Measurements from ENCODE around the gene MED12. TPM values are rescaled to one million over a fixed set of nuclear protein-coding genes. Genes with fewer than 3 reads are reported as not detected.

MED12 gene
- 32.7 and 35.2 TPM in 2 replicates for total RNA-seq (2014; rRNA removed; shearing (Covaris generic); ENCODE audit: low replicate concordance)

GRCh38 chrX:71118032-71118984 is at the start of gene MED12:
Gene MED12 (plus strand): TSS chrX:71118596. CDS start chrX:71118755, 159 bp downstream.
- no peaks in the 10 kb centered on the region for H4K20me1 ChIP-seq (ENCODE audit: insufficient read depth, low read depth, low read length)
- peak within 1 kb of the TSS; percentile 77 for H3K4me3 ChIP-seq (ENCODE audit: low read length)
- H3K4me1 ChIP-seq (ENCODE audit: low read length) = peaks cover 12% of the 10 kb centered on the region
- no peaks in the 10 kb centered on the region for H3K27me3 ChIP-seq (ENCODE audit: low read length)
- no peaks in the 10 kb centered on the region for H3K9me3 ChIP-seq (ENCODE audit: low read length)
- DNase-seq = peak; percentile 89
- H3K9me2 ChIP-seq (replicated peaks; ENCODE audit: insufficient read depth, low read length) = no peaks in the 10 kb centered on the region
- peak within 1 kb of the TSS; percentile 64 for H3K27ac ChIP-seq (ENCODE audit: low read length)
- peaks cover 10% of the 10 kb centered on the region for H3K79me2 ChIP-seq (ENCODE audit: low read length)
- no peaks in the 10 kb centered on the region for H3K36me3 ChIP-seq (ENCODE audit: insufficient read depth, low read length)
- H3K4me2 ChIP-seq (ENCODE audit: low read depth, low read length, poor library complexity, severe bottlenecking) = peak within 1 kb of the TSS; percentile 85
- 0 out of 2 replicates have a peak within 1 kb of the TSS, but pooled peaks have one; percentile 81 for H2AFZ ChIP-seq (ENCODE audit: low read length)
- peak within 1 kb of the TSS; percentile 92 for H3K9ac ChIP-seq (ENCODE audit: low read length)

- Histone ChIP-seq H3K9me3 (ENCODE audit: low read length) (no peaks in the 10 kb centered on the region), H4K20me1 (ENCODE audit: insufficient read depth, low read depth, low read length) (no peaks in the 10 kb centered on the region), H3K4me3 (ENCODE audit: low read length) (no peak overlapping the region), H3K9me2 (replicated peaks; ENCODE audit: insufficient read depth, low read length) (no peaks in the 10 kb centered on the region), H3K27ac (ENCODE audit: low read length) (no peak overlapping the region), H2AFZ (ENCODE audit: low read length) (no peak overlapping the region), H3K9ac (ENCODE audit: low read length) (no peak overlapping the region), H3K36me3 (ENCODE audit: insufficient read depth, low read length) (no peaks in the 10 kb centered on the region), H3K79me2 (ENCODE audit: low read length) (peaks cover 22% of the 10 kb centered on the region), H3K4me1 (ENCODE audit: low read length) (peaks cover 7% of the 10 kb centered on the region), H3K4me2 (ENCODE audit: low read depth, low read length, poor library complexity, severe bottlenecking) (no peak overlapping the region), H3K27me3 (ENCODE audit: low read length) (no peaks in the 10 kb centered on the region)
- DNase-seq = no peak
Observed at GRCh38 chrX:71070531-71070930, 47.9 kb upstream of the MED12 start.

GRCh38 chrX:71081330-71082123 is 36.9 kb upstream of the MED12 start:
- H3K4me1 ChIP-seq (ENCODE audit: low read length) = no peaks in the 10 kb centered on the region
- no peak overlapping the region for H2AFZ ChIP-seq (ENCODE audit: low read length)
- no peak overlapping the region for H3K9ac ChIP-seq (ENCODE audit: low read length)
- no peak for DNase-seq
- no peaks in the 10 kb centered on the region for H3K27me3 ChIP-seq (ENCODE audit: low read length)
- H4K20me1 ChIP-seq (ENCODE audit: insufficient read depth, low read depth, low read length) = no peaks in the 10 kb centered on the region
- H3K9me2 ChIP-seq (replicated peaks; ENCODE audit: insufficient read depth, low read length) = no peaks in the 10 kb centered on the region
- H3K9me3 ChIP-seq (ENCODE audit: low read length) = no peaks in the 10 kb centered on the region
- no peaks in the 10 kb centered on the region for H3K36me3 ChIP-seq (ENCODE audit: insufficient read depth, low read length)
- no peak overlapping the region for H3K4me3 ChIP-seq (ENCODE audit: low read length)
- no peak overlapping the region for H3K4me2 ChIP-seq (ENCODE audit: low read depth, low read length, poor library complexity, severe bottlenecking)
- no peak overlapping the region for H3K27ac ChIP-seq (ENCODE audit: low read length)
- H3K79me2 ChIP-seq (ENCODE audit: low read length) = no peaks in the 10 kb centered on the region

- Histone ChIP-seq H3K36me3 (ENCODE audit: insufficient read depth, low read length) (no peaks in the 10 kb centered on the region), H3K4me2 (ENCODE audit: low read depth, low read length, poor library complexity, severe bottlenecking) (no peak overlapping the region)
- no peak for DNase-seq
Observed at GRCh38 chrX:71082124-71082647, 36.2 kb upstream of the MED12 start.

GRCh38 chrX:71082822-71083221 is 35.6 kb upstream of the MED12 start:
- Histone ChIP-seq H3K27ac (ENCODE audit: low read length) (no peak overlapping the region), H4K20me1 (ENCODE audit: insufficient read depth, low read depth, low read length) (no peaks in the 10 kb centered on the region), H3K4me2 (ENCODE audit: low read depth, low read length, poor library complexity, severe bottlenecking) (no peak overlapping the region), H3K4me1 (ENCODE audit: low read length) (no peaks in the 10 kb centered on the region), H3K4me3 (ENCODE audit: low read length) (no peak overlapping the region), H3K27me3 (ENCODE audit: low read length) (no peaks in the 10 kb centered on the region), H3K79me2 (ENCODE audit: low read length) (no peaks in the 10 kb centered on the region), H2AFZ (ENCODE audit: low read length) (no peak overlapping the region), H3K36me3 (ENCODE audit: insufficient read depth, low read length) (no peaks in the 10 kb centered on the region), H3K9me3 (ENCODE audit: low read length) (no peaks in the 10 kb centered on the region), H3K9me2 (replicated peaks; ENCODE audit: insufficient read depth, low read length) (no peaks in the 10 kb centered on the region), H3K9ac (ENCODE audit: low read length) (no peak overlapping the region)
- DNase-seq = no peak

More at GRCh38 chrX:71082124-71082647, 36.2 kb upstream of the MED12 start:
- Histone ChIP-seq H3K27ac (ENCODE audit: low read length) (no peak overlapping the region), H3K27me3 (ENCODE audit: low read length) (no peaks in the 10 kb centered on the region), H3K4me3 (ENCODE audit: low read length) (no peak overlapping the region), H3K9me3 (ENCODE audit: low read length) (no peaks in the 10 kb centered on the region), H2AFZ (ENCODE audit: low read length) (no peak overlapping the region), H3K4me1 (ENCODE audit: low read length) (no peaks in the 10 kb centered on the region), H3K79me2 (ENCODE audit: low read length) (no peaks in the 10 kb centered on the region), H4K20me1 (ENCODE audit: insufficient read depth, low read depth, low read length) (no peaks in the 10 kb centered on the region), H3K9ac (ENCODE audit: low read length) (no peak overlapping the region), H3K9me2 (replicated peaks; ENCODE audit: insufficient read depth, low read length) (no peaks in the 10 kb centered on the region)

- no peaks in the 10 kb centered on the region for H3K79me2 ChIP-seq (ENCODE audit: low read length)
- no peaks in the 10 kb centered on the region for H3K36me3 ChIP-seq (ENCODE audit: insufficient read depth, low read length)
- no peak overlapping the region for H3K9ac ChIP-seq (ENCODE audit: low read length)
- H3K9me3 ChIP-seq (ENCODE audit: low read length) = no peaks in the 10 kb centered on the region
- H3K4me1 ChIP-seq (ENCODE audit: low read length) = no peaks in the 10 kb centered on the region
- H3K27ac ChIP-seq (ENCODE audit: low read length) = no peak overlapping the region
- H4K20me1 ChIP-seq (ENCODE audit: insufficient read depth, low read depth, low read length) = no peaks in the 10 kb centered on the region
- no peak overlapping the region for H3K4me2 ChIP-seq (ENCODE audit: low read depth, low read length, poor library complexity, severe bottlenecking)
- no peaks in the 10 kb centered on the region for H3K9me2 ChIP-seq (replicated peaks; ENCODE audit: insufficient read depth, low read length)
- no peak overlapping the region for H3K4me3 ChIP-seq (ENCODE audit: low read length)
- no peaks in the 10 kb centered on the region for H3K27me3 ChIP-seq (ENCODE audit: low read length)
- no peak overlapping the region for H2AFZ ChIP-seq (ENCODE audit: low read length)
- DNase-seq = no peak
Observed at GRCh38 chrX:71085900-71086299, 32.5 kb upstream of the MED12 start.

- Histone ChIP-seq H3K4me2 (ENCODE audit: low read depth, low read length, poor library complexity, severe bottlenecking) (no peak overlapping the region), H3K79me2 (ENCODE audit: low read length) (no peaks in the 10 kb centered on the region), H3K9ac (ENCODE audit: low read length) (no peak overlapping the region), H3K36me3 (ENCODE audit: insufficient read depth, low read length) (no peaks in the 10 kb centered on the region), H3K27me3 (ENCODE audit: low read length) (no peaks in the 10 kb centered on the region), H3K9me3 (ENCODE audit: low read length) (no peaks in the 10 kb centered on the region), H2AFZ (ENCODE audit: low read length) (no peak overlapping the region), H4K20me1 (ENCODE audit: insufficient read depth, low read depth, low read length) (no peaks in the 10 kb centered on the region), H3K4me3 (ENCODE audit: low read length) (no peak overlapping the region), H3K9me2 (replicated peaks; ENCODE audit: insufficient read depth, low read length) (no peaks in the 10 kb centered on the region), H3K27ac (ENCODE audit: low read length) (no peak overlapping the region), H3K4me1 (ENCODE audit: low read length) (peaks cover 10% of the 10 kb centered on the region)
- no peak for DNase-seq
Observed at GRCh38 chrX:71091263-71091662, 27.1 kb upstream of the MED12 start.

- Histone ChIP-seq H3K36me3 (ENCODE audit: insufficient read depth, low read length) (no peaks in the 10 kb centered on the region), H4K20me1 (ENCODE audit: insufficient read depth, low read depth, low read length) (no peaks in the 10 kb centered on the region), H3K9ac (ENCODE audit: low read length) (peak overlapping the region; percentile 54), H3K79me2 (ENCODE audit: low read length) (no peaks in the 10 kb centered on the region), H3K9me2 (replicated peaks; ENCODE audit: insufficient read depth, low read length) (no peaks in the 10 kb centered on the region), H3K4me3 (ENCODE audit: low read length) (peak overlapping the region; percentile 69), H2AFZ (ENCODE audit: low read length) (peak overlapping the region; percentile 33; the same call in 1 of the 2 replicates), H3K27me3 (ENCODE audit: low read length) (no peaks in the 10 kb centered on the region), H3K27ac (ENCODE audit: low read length) (no peak overlapping the region), H3K4me2 (ENCODE audit: low read depth, low read length, poor library complexity, severe bottlenecking) (peak overlapping the region; percentile 70), H3K9me3 (ENCODE audit: low read length) (no peaks in the 10 kb centered on the region), H3K4me1 (ENCODE audit: low read length) (peaks cover 15% of the 10 kb centered on the region)
- no peak for DNase-seq
Observed at GRCh38 chrX:71095033-71095432, 23.4 kb upstream of the MED12 start.

Data from Karpas-422 (cell line).